ENCODE results near the gene ZNF516.

The ZNF516 gene

DNA sequence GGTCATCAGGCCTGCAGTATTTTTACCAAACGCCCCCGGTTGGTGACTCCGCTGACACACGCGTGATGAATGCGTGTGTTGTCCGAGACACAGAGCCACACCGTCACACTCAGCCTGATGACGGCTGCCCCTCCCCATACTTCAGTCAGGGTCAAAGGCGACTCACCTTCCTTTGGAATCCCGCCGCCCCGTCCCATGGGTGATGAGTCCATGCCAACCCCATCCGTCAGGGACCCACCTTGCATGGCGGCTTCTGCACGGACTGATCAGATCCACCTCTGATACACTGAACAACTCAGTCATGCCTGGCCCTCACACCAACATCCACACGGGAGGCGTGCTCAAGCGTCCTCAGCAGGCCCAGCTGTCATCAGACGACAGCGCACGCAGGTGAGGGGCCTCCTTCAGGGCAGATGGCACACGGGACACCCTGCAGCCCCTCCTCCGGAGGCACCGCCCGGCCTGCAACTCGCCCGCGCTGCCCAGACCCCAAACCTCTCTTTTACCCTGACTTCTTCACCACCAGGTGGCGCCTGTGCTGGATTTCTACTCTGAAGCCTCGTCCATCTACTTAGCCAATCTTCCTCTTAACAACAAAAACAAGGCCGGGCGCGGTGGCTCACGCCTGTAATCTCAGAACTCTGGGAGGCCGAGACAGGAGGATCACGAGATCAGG lies 89.2 kb downstream of the ZNF516 start:
- Histone ChIP-seq H3K18ac (ENCODE audit: low read length) (peak overlapping the region; percentile 11), H2AK5ac (ENCODE audit: low read depth, low read length) (no peak overlapping the region), H2BK15ac (ENCODE audit: low read length) (no peak overlapping the region), H3K4ac (ENCODE audit: low read length) (no peak overlapping the region), H3K9me3 (replicated peaks in 1 of 2; ENCODE audit: control insufficient read depth in 2 of 2, insufficient read depth in 1 of 2, low read depth in 1 of 2, low read length in 2 of 2) (peaks cover 7 to 11% of the 10 kb centered on the region in 2 donors), H3K27ac (replicated peaks; ENCODE audit: low read length) (no peak overlapping the region), H3K4me3 (ENCODE audit: low read length in 2 of 2) (no peak overlapping the region), H3K4me1 (ENCODE audit: control insufficient read depth in 2 of 2, insufficient read depth in 1 of 2, low read depth in 1 of 2, low read length in 2 of 2) (peaks cover 0 to 3% of the 10 kb centered on the region in 2 donors), H3K9ac (ENCODE audit: low read depth, low read length, poor library complexity) (no peak overlapping the region), H3K14ac (ENCODE audit: low read length) (no peak overlapping the region), H2AFZ (ENCODE audit: low read length) (no peak overlapping the region), H2BK12ac (ENCODE audit: low read length) (no peak overlapping the region), H4K8ac (ENCODE audit: low read depth, low read length) (no peak overlapping the region), H2BK5ac (ENCODE audit: low read length) (peak overlapping the region; percentile 57), H3K36me3 (replicated peaks in 1 of 2; ENCODE audit: control insufficient read depth in 2 of 2, insufficient read depth in 2 of 2, low read length in 2 of 2) (peaks cover 22 to 50% of the 10 kb centered on the region in 2 donors), H2BK120ac (ENCODE audit: low read depth, low read length) (no peak overlapping the region), H3K4me2 (ENCODE audit: insufficient read depth, low read length, poor library complexity, severe bottlenecking) (no peak overlapping the region), H3K79me1 (ENCODE audit: low read depth, low read length) (peaks cover 37% of the 10 kb centered on the region), H4K91ac (ENCODE audit: low read depth, low read length, poor library complexity) (no peak overlapping the region), H3K23ac (ENCODE audit: low read depth, low read length, poor library complexity) (peak overlapping the region; percentile 45), H3K27me3 (ENCODE audit: control insufficient read depth in 3 of 3, insufficient read depth in 3 of 3, low read depth in 1 of 3, low read length in 3 of 3) (no peaks in the 10 kb centered on the region)
- WGBS, 2 donors (ENCODE audit: extremely low coverage in 2 of 2, insufficient read length in 2 of 2, insufficient replicate concordance in 1 of 2): no CpG with 5 or more reads among the region's 37 CpGs
- DNase-seq (ENCODE audit: low spot score): peak; percentile 32

DNA sequence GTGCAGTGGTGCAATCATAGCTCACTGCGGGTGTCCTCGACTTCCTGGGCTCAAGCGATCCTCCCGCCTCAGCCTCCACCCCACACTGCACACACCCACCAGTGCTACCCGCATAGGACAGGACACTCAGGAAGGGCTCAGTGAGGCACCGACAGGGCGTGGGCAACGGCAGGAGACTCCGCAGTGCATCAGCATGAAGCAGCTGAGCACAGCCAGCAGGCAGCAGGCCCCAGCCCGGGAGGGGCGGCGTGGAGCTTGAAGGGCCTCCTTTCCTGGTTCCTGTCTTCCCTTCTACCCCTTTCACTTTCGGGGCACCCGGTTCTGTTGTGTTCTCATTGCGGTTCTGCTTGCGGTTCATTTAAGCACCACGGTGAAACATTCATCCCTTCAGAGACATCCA lies 89.8 kb downstream of the ZNF516 start:
- DNase-seq (ENCODE audit: low spot score): no peak
- Histone ChIP-seq H3K79me1 (ENCODE audit: low read depth, low read length) (peaks cover 37% of the 10 kb centered on the region), H3K4me3 (ENCODE audit: low read length in 2 of 2) (no peak overlapping the region), H3K4ac (ENCODE audit: low read length) (no peak overlapping the region), H3K18ac (ENCODE audit: low read length) (peak overlapping the region; percentile 15), H2BK120ac (ENCODE audit: low read depth, low read length) (no peak overlapping the region), H2AK5ac (ENCODE audit: low read depth, low read length) (no peak overlapping the region), H4K8ac (ENCODE audit: low read depth, low read length) (no peak overlapping the region), H3K9ac (ENCODE audit: low read depth, low read length, poor library complexity) (no peak overlapping the region), H3K9me3 (replicated peaks in 1 of 2; ENCODE audit: control insufficient read depth in 2 of 2, insufficient read depth in 1 of 2, low read depth in 1 of 2, low read length in 2 of 2) (peaks cover 6 to 10% of the 10 kb centered on the region in 2 donors), H2BK12ac (ENCODE audit: low read length) (no peak overlapping the region), H3K36me3 (replicated peaks in 1 of 2; ENCODE audit: control insufficient read depth in 2 of 2, insufficient read depth in 2 of 2, low read length in 2 of 2) (peaks cover 22 to 49% of the 10 kb centered on the region in 2 donors), H3K27ac (replicated peaks; ENCODE audit: low read length) (no peak overlapping the region), H2BK5ac (ENCODE audit: low read length) (peak overlapping the region; percentile 57), H3K14ac (ENCODE audit: low read length) (no peak overlapping the region), H2AFZ (ENCODE audit: low read length) (no peak overlapping the region), H3K27me3 (ENCODE audit: control insufficient read depth in 3 of 3, insufficient read depth in 3 of 3, low read depth in 1 of 3, low read length in 3 of 3) (no peaks in the 10 kb centered on the region), H3K4me1 (ENCODE audit: control insufficient read depth in 2 of 2, insufficient read depth in 1 of 2, low read depth in 1 of 2, low read length in 2 of 2) (peaks cover 0 to 3% of the 10 kb centered on the region in 2 donors), H3K4me2 (ENCODE audit: insufficient read depth, low read length, poor library complexity, severe bottlenecking) (no peak overlapping the region), H3K23ac (ENCODE audit: low read depth, low read length, poor library complexity) (peak overlapping the region; percentile 45), H2BK15ac (ENCODE audit: low read length) (no peak overlapping the region), H4K91ac (ENCODE audit: low read depth, low read length, poor library complexity) (no peak overlapping the region)
- WGBS, 2 donors (ENCODE audit: extremely low coverage in 2 of 2, insufficient read length in 2 of 2, insufficient replicate concordance in 1 of 2): no CpG with 5 or more reads among the region's 17 CpGs

DNA sequence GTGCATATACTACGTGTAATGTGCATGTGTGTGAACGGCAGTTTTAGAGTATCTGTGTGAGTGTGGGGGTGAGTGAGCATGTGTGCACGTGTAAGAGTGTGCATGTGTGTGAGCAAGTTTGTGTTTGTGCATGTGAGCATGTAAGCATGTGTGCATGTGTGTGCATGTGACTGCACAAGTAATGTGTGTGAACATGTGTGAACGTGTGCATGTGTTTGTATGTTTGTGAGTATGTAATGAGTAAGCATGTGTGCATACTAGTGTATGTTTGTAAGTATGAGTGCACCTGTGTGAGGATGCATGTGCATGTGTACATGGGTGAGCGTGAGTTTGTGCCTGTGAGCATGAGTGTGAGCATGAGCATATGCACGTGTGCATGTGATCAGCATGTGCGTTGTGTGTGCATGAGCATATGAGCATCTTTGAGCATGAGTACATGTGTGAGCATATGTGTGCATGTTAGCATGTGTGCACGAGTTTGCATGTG lies 90.7 kb downstream of the ZNF516 start:
- peaks cover 19 to 40% of the 10 kb centered on the region in 2 donors for H3K36me3 ChIP-seq (replicated peaks in 1 of 2; ENCODE audit: control insufficient read depth in 2 of 2, insufficient read depth in 2 of 2, low read length in 2 of 2)
- H3K14ac ChIP-seq (ENCODE audit: low read length): no peak overlapping the region
- H4K8ac ChIP-seq (ENCODE audit: low read depth, low read length): no peak overlapping the region
- H3K4me2 ChIP-seq (ENCODE audit: insufficient read depth, low read length, poor library complexity, severe bottlenecking): no peak overlapping the region
- H2BK12ac ChIP-seq (ENCODE audit: low read length): no peak overlapping the region
- H3K9me3 ChIP-seq (replicated peaks in 1 of 2; ENCODE audit: control insufficient read depth in 2 of 2, insufficient read depth in 1 of 2, low read depth in 1 of 2, low read length in 2 of 2): peaks cover 1 to 2% of the 10 kb centered on the region in 2 donors
- no peak overlapping the region for H2BK15ac ChIP-seq (ENCODE audit: low read length)
- DNase-seq (ENCODE audit: low spot score): no peak
- H3K18ac ChIP-seq (ENCODE audit: low read length): no peak overlapping the region
- H3K4me3 ChIP-seq (ENCODE audit: low read length in 2 of 2): peak overlapping the region in 1 of 2 donors; percentile 36
- H2BK5ac ChIP-seq (ENCODE audit: low read length): no peak overlapping the region
- no peak overlapping the region for H4K91ac ChIP-seq (ENCODE audit: low read depth, low read length, poor library complexity)
- H2AFZ ChIP-seq (ENCODE audit: low read length): no peak overlapping the region
- H3K4me1 ChIP-seq (ENCODE audit: control insufficient read depth in 2 of 2, insufficient read depth in 1 of 2, low read depth in 1 of 2, low read length in 2 of 2): peaks cover 0 to 7% of the 10 kb centered on the region in 2 donors
- no peak overlapping the region for H3K4ac ChIP-seq (ENCODE audit: low read length)
- no peak overlapping the region for H2AK5ac ChIP-seq (ENCODE audit: low read depth, low read length)
- H3K27me3 ChIP-seq (ENCODE audit: control insufficient read depth in 3 of 3, insufficient read depth in 3 of 3, low read depth in 1 of 3, low read length in 3 of 3): no peaks in the 10 kb centered on the region
- no peak overlapping the region for H3K9ac ChIP-seq (ENCODE audit: low read depth, low read length, poor library complexity)
- WGBS, 2 donors (ENCODE audit: extremely low coverage in 2 of 2, insufficient read length in 2 of 2, insufficient replicate concordance in 1 of 2): no CpG with 5 or more reads among the region's 8 CpGs
- no peak overlapping the region for H3K27ac ChIP-seq (replicated peaks; ENCODE audit: low read length)
- peaks cover 35% of the 10 kb centered on the region for H3K79me1 ChIP-seq (ENCODE audit: low read depth, low read length)
- no peak overlapping the region for H2BK120ac ChIP-seq (ENCODE audit: low read depth, low read length)
- peak overlapping the region; percentile 3 for H3K23ac ChIP-seq (ENCODE audit: low read depth, low read length, poor library complexity)

DNA sequence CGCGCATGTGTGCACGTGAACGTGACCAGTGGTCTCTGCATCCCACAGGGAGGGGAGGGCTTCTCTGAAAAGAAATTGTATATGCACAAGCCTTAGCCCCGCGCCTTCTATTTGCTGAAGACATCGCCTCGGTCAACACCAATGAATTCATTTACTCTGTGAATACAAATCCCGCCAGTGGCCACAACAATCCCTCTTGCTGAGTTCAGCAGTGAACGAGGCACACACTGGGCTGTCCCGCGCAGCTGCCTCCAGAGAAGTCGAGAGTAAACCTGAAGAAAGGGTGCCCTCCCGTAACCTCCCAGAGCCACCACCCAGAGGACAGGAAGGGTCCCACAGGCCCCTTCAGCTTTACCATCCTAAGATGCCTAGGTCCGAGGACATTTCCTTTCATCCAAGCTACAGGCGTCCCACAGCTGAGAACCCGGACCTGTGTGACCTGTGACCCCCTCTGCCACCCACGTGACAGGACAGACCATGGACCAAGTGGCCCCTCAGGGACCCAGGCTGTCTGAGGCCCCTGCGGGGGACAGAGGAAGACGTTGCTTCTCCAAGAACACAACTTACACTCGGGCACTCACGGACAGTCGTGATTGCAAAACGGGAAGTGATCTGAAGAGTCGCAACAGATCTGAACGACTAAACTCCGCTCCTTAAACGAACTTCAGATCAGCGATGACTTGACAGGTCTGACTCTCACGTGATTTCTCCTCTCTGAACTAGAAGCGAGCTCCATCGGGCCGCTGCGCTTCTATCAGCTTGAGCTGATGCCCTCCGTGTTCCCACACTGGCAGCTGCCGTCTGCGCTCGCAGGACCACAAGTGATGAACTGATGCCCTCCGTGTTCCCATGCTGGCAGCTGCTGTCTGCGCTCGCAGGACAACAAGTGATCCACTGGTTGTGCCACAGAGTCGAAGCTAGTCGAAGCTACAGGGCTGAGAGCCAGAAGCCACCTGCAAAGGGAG lies 92.7 kb downstream of the ZNF516 start:
- H2BK120ac ChIP-seq (ENCODE audit: low read depth, low read length): no peak overlapping the region
- H3K27me3 ChIP-seq (ENCODE audit: control insufficient read depth in 3 of 3, insufficient read depth in 3 of 3, low read depth in 1 of 3, low read length in 3 of 3): no peaks in the 10 kb centered on the region
- WGBS, 2 donors (ENCODE audit: extremely low coverage in 2 of 2, insufficient read length in 2 of 2, insufficient replicate concordance in 1 of 2): no CpG with 5 or more reads among the region's 43 CpGs
- H2AFZ ChIP-seq (ENCODE audit: low read length): no peak overlapping the region
- no peak for DNase-seq (ENCODE audit: low spot score)
- H3K4ac ChIP-seq (ENCODE audit: low read length): no peak overlapping the region
- H3K27ac ChIP-seq (replicated peaks; ENCODE audit: low read length): no peak overlapping the region
- H3K18ac ChIP-seq (ENCODE audit: low read length): no peak overlapping the region
- no peak overlapping the region for H2BK5ac ChIP-seq (ENCODE audit: low read length)
- H3K14ac ChIP-seq (ENCODE audit: low read length): peak overlapping the region; percentile 86
- H2BK12ac ChIP-seq (ENCODE audit: low read length): no peak overlapping the region
- peaks cover 0 to 8% of the 10 kb centered on the region in 2 donors for H3K4me1 ChIP-seq (ENCODE audit: control insufficient read depth in 2 of 2, insufficient read depth in 1 of 2, low read depth in 1 of 2, low read length in 2 of 2)
- H3K4me2 ChIP-seq (ENCODE audit: insufficient read depth, low read length, poor library complexity, severe bottlenecking): no peak overlapping the region
- no peak overlapping the region for H2BK15ac ChIP-seq (ENCODE audit: low read length)
- peaks cover 0 to 2% of the 10 kb centered on the region in 2 donors for H3K9me3 ChIP-seq (replicated peaks in 1 of 2; ENCODE audit: control insufficient read depth in 2 of 2, insufficient read depth in 1 of 2, low read depth in 1 of 2, low read length in 2 of 2)
- H3K9ac ChIP-seq (ENCODE audit: low read depth, low read length, poor library complexity): no peak overlapping the region
- H3K36me3 ChIP-seq (replicated peaks in 1 of 2; ENCODE audit: control insufficient read depth in 2 of 2, insufficient read depth in 2 of 2, low read length in 2 of 2): peaks cover 16 to 30% of the 10 kb centered on the region in 2 donors
- no peak overlapping the region for H3K4me3 ChIP-seq (ENCODE audit: low read length in 2 of 2)
- no peak overlapping the region for H4K91ac ChIP-seq (ENCODE audit: low read depth, low read length, poor library complexity)
- H3K23ac ChIP-seq (ENCODE audit: low read depth, low read length, poor library complexity): peak overlapping the region; percentile 58
- peaks cover 35% of the 10 kb centered on the region for H3K79me1 ChIP-seq (ENCODE audit: low read depth, low read length)
- H4K8ac ChIP-seq (ENCODE audit: low read depth, low read length): no peak overlapping the region
- H2AK5ac ChIP-seq (ENCODE audit: low read depth, low read length): no peak overlapping the region

All from neuronal stem cell (in vitro differentiated cells).